Adipocyte (in vitro differentiated cells): ENCODE results near the gene TRIM7.
"Not testable (repeated sequence)": the region's sequence is repeated elsewhere in the genome, so short reads cannot be mapped to it uniquely, and the experiment has no call there.

Experiments used
- DNase-seq: peaks from one replicate; pipeline ENCODE4 v3.0.0-alpha.2; 2015; ENCODE audit warnings: low read depth
- H3K27me3 ChIP-seq: replicated peaks from 2 replicates; pipeline ENCODE4 v1.7.0; 2013; ENCODE audit warnings: mild to moderate bottlenecking, low read length, moderate library complexity; ENCODE audit not compliant: control insufficient read depth, insufficient read depth
- H3K36me3 ChIP-seq: 2 replicates; pipeline ENCODE4 v1.7.0; 2013; ENCODE audit warnings: low read length, mild to moderate bottlenecking, moderate library complexity; ENCODE audit not compliant: control insufficient read depth, insufficient read depth, severe bottlenecking
- H3K4me1 ChIP-seq: 2 replicates; pipeline ENCODE4 v1.7.0; 2013; ENCODE audit warnings: mild to moderate bottlenecking, low read length, moderate library complexity; ENCODE audit not compliant: control insufficient read depth, insufficient read depth
- H3K4me3 ChIP-seq: 2 replicates; pipeline ENCODE4 v1.7.0; 2013; ENCODE audit warnings: mild to moderate bottlenecking, low read length, moderate library complexity
- H3K9ac ChIP-seq: 2 replicates; pipeline ENCODE4 v1.7.0; 2013; ENCODE audit warnings: mild to moderate bottlenecking, low read length, moderate library complexity
- H3K9me3 ChIP-seq: 2 replicates; pipeline ENCODE4 v1.7.0; 2013; ENCODE audit warnings: mild to moderate bottlenecking, low read length, moderate library complexity; ENCODE audit not compliant: control insufficient read depth

TRIM7 gene

DNA sequence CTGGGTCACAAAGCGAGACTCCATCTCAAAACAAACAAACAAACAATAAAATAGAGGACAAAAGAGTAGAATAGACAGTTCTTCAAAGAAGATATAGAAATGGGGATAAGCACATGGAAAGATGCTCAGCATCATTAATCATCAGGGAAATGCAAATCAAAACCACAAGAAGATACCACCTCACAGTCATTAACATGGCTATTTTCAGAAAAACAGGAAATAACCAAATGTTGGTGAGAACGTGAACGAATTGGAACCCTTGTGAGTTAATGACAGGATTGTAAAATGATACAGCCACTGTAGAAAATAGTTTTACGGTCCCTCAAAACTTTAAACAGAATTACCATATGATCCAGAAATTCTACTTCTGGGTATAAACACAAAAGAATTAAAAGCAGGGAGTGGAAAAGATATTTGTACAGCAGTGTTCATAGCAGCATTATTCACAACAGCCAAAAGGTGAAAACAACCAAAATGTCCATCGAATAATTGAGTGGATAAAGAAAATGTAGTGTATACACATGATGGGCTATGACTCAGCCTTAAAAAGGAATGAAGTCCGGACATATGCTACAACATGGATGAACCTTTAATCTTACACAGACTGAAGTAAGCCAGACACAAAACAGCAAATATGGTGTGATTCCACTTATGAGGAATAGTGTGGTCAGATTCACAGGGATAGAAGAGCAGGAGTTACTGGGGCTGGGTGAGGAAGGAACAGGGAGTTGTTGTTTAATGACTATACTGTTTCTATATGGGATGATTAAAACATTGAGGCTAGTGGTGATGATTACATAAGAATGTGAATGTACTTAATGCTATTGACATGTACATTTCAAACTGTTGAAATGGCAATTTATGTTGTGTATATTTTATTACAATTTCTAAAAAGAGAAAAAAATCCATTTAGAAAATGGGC is 37.9 kb downstream of the TRIM7 start:
- Histone ChIP-seq H3K4me1 (peaks cover 9% of the 10 kb centered on the region), H3K36me3 (no peaks in the 10 kb centered on the region), H3K9me3 (no peaks in the 10 kb centered on the region), H3K27me3 (no peaks in the 10 kb centered on the region), H3K9ac (no peak overlapping the region), H3K4me3 (no peak overlapping the region)
- no peak for DNase-seq

GRCh38 chr5:181164076-181164952 is 40.7 kb downstream of the TRIM7 start:
- H3K9me3 ChIP-seq, result no peaks in the 10 kb centered on the region
- no peaks in the 10 kb centered on the region for H3K36me3 ChIP-seq
- no peak overlapping the region for H3K9ac ChIP-seq
- H3K4me1 ChIP-seq, result no peaks in the 10 kb centered on the region
- no peak for DNase-seq
- peak overlapping the region; percentile 27 for H3K4me3 ChIP-seq
- H3K27me3 ChIP-seq, result no peaks in the 10 kb centered on the region

- Histone ChIP-seq H3K36me3 (no peaks in the 10 kb centered on the region), H3K9ac (no peak overlapping the region), H3K4me1 (no peaks in the 10 kb centered on the region), H3K4me3 (no peak overlapping the region), H3K27me3 (no peaks in the 10 kb centered on the region), H3K9me3 (no peaks in the 10 kb centered on the region)
- no peak for DNase-seq
These were observed 41.4 kb downstream of the TRIM7 start for GRCh38 chr5:181163487-181164075.

DNA sequence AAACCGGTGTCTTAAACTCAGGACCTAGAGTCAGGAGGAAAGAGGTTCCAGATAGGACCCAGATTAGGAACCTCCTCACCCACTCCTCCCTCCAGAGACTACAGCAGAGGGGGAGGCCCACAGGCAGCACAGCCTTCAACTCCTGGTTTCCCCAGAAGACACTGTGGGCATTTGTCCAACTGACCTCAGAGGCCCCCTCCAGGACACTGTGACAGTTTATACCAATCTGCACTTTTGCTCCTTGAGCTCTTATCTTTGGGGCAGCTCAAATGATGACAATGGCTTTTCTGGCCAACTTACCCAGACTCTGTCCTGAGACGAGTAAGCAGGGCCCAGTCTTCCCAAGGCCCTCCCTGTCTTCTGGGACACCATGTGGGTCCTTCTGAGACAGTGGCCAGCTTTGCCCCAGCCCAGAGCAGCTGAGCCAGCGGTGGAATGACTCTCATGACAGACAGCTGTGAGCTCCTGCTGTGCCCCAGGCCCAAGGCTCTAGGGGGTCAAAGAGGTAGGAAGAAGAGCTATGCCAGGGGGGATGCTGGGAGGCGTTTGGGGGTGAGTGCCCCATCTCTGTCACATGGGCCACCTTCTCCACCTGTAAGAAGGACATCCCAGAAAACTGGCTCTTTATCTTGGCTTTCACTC is 43.3 kb downstream of the TRIM7 start:
- Histone ChIP-seq H3K4me3 (no peak overlapping the region), H3K27me3 (peaks cover 8% of the 10 kb centered on the region), H3K36me3 (no peaks in the 10 kb centered on the region), H3K4me1 (no peaks in the 10 kb centered on the region), H3K9ac (no peak overlapping the region), H3K9me3 (no peaks in the 10 kb centered on the region)
- no peak for DNase-seq

DNA sequence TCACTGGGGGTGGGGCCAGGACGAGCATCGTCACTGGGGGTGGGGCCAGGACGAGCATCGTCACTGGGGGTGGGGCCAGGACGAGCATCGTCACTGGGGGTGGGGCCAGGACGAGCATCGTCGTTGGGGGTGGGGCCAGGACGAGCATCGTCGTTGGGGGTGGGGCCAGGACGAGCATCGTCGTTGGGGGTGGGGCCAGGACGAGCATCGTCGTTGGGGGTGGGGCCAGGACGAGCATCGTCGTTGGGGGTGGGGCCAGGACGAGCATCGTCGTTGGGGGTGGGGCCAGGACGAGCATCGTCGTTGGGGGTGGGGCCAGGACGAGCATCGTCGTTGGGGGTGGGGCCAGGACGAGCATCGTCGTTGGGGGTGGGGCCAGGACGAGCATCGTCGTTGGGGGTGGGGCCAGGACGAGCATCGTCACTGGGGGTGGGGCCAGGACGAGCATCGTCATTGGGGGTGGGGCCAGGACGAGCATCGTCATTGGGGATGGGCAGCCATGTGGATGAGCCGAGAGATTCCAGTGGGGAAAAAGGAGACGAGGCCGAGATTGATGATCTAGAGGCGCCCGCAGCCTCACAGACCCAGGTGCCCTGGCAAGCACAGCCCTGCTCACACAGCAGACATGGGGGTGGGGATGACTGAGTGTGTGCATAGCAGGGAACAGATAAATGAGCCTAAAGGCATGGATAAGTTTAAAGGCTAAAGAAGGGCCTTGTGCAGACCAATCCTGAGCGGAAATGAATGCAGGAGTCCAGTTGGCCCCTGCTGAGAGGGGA is 44.1 kb downstream of the TRIM7 start:
- DNase-seq, result peak; percentile 85
- not testable (repeated sequence) for H3K4me3 ChIP-seq

DNA sequence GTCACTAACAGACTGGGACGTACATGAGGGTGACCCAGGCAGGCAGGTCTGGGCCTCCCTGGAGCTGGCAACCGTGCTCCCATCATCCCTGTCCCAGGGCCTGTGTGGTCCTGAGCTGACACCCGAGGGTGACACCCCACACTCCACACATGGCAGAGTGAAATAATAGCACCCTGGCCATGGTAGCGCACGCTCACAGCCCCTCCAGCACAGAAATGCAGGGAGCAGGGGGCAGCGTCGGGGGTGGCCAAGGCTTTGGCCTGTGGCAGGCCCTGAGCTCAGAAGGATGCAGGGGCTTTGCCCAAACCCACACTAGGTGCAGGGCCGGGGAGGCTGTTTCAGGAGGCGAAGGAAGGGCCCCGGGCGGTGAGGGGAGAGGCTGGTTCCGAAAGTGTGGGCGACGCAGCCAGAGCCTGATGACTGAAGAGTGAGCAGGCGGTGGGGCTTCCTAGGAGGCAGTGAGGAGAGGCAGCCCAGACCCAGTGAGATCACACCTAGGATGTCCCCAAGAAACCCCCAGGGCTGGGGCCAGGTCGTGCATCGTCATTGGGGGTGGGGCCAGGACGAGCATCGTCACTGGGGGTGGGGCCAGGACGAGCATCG is 44.7 kb downstream of the TRIM7 start:
- peaks cover 16% of the 10 kb centered on the region for H3K27me3 ChIP-seq
- no peaks in the 10 kb centered on the region for H3K9me3 ChIP-seq
- peak overlapping the region; percentile 71 for H3K4me3 ChIP-seq
- H3K4me1 ChIP-seq, result no peaks in the 10 kb centered on the region
- H3K9ac ChIP-seq, result peak overlapping the region; percentile 70
- DNase-seq, result peak; percentile 86
- no peaks in the 10 kb centered on the region for H3K36me3 ChIP-seq

More for the DNA sequence above, 44.1 kb downstream of the TRIM7 start:
- H3K27me3 ChIP-seq, result peaks cover 15% of the 10 kb centered on the region
- not testable (repeated sequence) for H3K9me3 ChIP-seq, H3K9ac ChIP-seq, H3K36me3 ChIP-seq, H3K4me1 ChIP-seq

DNA sequence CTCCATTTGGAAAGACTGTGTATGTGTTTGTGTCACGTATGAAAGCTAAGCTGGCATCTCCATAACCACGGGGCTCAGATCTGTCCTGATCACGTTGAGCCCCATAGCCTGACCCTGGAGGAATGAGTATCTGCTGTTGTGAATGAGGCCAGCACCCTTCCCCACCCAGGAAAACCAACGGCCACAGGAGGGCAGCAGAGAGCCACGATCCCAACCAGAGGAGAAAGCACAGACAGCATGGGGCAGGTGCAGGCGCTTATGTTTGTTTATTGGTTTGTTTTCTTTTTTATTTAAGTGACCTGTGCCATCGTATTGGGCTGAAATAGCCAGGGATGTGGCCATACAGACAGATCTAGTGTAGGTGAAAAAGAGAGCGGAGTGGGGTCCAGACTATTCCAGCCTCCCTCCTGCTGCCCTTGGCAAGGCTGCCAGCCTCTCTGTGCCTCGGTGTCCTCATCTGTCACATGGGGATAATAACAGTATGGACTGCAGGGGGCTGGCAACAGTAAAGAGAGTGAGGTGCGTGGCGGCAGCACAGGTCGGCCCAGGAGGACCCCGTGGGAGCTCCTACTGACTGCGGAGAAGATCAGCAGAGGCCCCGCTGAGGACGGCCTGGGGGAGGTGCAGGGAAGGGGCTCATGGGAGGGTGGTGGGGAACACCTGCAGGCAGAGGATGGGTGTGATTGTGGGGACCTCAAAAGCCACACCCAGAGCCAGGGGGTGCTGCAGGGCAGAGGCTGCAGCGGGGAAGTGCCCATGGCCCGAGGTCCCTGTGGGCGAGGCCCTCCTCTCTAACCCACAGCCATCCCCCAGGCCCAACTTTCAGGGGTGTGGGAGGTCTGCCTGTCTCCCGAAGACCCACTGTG is 45.5 kb downstream of the TRIM7 start:
- Histone ChIP-seq H3K36me3 (no peaks in the 10 kb centered on the region), H3K9ac (peak overlapping the region; percentile 70), H3K9me3 (no peaks in the 10 kb centered on the region), H3K4me1 (no peaks in the 10 kb centered on the region), H3K4me3 (peak overlapping the region; percentile 71), H3K27me3 (peaks cover 16% of the 10 kb centered on the region)
- DNase-seq, result peak; percentile 95

- no peak for DNase-seq
- Histone ChIP-seq H3K4me3 (no peak overlapping the region), H3K9me3 (no peaks in the 10 kb centered on the region), H3K4me1 (no peaks in the 10 kb centered on the region), H3K27me3 (peaks cover 17% of the 10 kb centered on the region), H3K36me3 (no peaks in the 10 kb centered on the region), H3K9ac (no peak overlapping the region)
These were observed 46.1 kb downstream of the TRIM7 start for GRCh38 chr5:181158869-181159268.

GRCh38 chr5:181156758-181157157 is 48.2 kb downstream of the TRIM7 start:
- no peak for DNase-seq
- no peaks in the 10 kb centered on the region for H3K36me3 ChIP-seq
- peaks cover 32% of the 10 kb centered on the region for H3K27me3 ChIP-seq
- H3K9ac ChIP-seq, result no peak overlapping the region
- H3K4me3 ChIP-seq, result no peak overlapping the region
- H3K4me1 ChIP-seq, result no peaks in the 10 kb centered on the region
- H3K9me3 ChIP-seq, result no peaks in the 10 kb centered on the region
